Measurements from ENCODE around the gene DHRS3.
A peak's percentile ranks its signal among the peaks of the same experiment; 100 is the strongest.

The DHRS3 gene

DNA sequence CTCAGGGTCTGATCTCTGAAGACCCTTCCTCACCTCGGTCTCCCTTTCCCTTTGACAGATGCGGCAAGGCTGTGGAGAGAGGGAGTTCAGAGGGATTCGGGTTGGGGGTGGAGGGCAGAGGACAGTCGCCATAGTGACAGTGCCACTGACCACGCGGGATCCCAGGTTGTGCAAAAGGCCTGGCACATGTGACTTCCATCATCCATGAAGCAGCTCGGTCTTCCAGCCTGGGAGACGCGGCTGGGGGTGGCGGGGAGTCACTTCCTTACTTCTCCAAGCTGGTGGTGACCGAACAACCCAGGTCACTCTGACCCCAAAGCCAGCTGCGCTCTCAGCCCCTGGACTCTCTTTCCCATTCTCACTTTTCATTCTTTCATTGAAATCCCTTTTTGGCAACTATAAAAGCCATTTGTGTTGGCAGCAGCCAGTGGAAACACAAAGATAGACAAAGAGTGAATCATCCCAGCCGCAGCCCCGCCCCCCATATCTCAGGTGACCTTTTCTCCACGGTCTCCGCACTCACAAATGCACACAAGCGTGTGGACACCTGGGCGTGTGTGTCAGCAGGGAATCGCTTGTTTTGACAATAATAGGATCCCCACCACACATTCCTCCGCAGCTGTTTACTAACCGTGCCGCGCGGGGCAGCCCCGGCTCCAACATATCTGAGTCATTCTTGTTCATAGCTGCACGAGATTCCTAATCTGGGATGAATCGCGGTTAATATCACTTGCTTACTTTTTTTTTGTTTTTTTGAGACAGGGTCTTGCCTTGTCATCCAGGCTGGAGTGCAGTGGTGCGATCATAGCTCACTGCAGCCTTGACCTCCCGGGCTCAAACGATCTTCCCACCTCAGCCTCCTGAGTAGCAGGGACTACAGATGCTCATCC is 68.3 kb downstream of the DHRS3 start:
- peak; percentile 5 for DNase-seq
- no peaks in the 10 kb centered on the region for H3K36me3 Mint-ChIP-seq
- H3K9me3 Mint-ChIP-seq: peaks cover 3% of the 10 kb centered on the region
- no peak overlapping the region for H3K4me3 Mint-ChIP-seq
- peak overlapping the region; percentile 16 for H3K27ac Mint-ChIP-seq
- H3K4me1 Mint-ChIP-seq: peaks cover 2% of the 10 kb centered on the region
- peaks cover 22% of the 10 kb centered on the region for H3K27me3 Mint-ChIP-seq
- CTCF ChIA-PET: no interaction called here

DNA sequence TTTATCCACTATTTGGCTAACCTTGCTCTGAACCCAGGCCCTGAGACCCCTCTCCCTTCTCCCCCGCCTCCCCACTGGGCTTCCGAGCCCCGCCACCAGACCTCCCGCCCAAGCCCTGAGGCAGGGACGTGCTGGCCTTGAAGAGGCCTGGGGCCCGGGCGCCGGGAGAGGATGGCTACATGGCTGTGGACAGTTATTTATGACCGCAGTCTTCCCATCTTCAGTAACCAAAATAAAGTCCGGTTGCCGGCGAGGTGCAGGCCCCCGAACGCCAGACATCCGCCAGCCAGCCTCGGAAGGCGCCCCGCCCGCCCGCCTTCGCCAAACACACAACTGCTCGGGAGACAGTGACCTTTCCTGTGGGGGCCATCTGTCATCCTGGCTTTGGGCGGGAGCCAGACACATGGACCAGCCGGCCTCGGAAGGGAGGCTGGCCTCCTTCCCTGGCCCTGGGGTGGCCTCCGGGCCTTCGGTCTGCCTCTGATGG is 69.0 kb downstream of the DHRS3 start:
- Mint-ChIP-seq H3K4me1 (peaks cover 2% of the 10 kb centered on the region), H3K27ac (no peak overlapping the region), H3K27me3 (peaks cover 27% of the 10 kb centered on the region), H3K4me3 (no peak overlapping the region), H3K9me3 (peaks cover 2% of the 10 kb centered on the region), H3K36me3 (no peaks in the 10 kb centered on the region)
- DNase-seq: no peak
- CTCF ChIA-PET: no interaction called here

DNA sequence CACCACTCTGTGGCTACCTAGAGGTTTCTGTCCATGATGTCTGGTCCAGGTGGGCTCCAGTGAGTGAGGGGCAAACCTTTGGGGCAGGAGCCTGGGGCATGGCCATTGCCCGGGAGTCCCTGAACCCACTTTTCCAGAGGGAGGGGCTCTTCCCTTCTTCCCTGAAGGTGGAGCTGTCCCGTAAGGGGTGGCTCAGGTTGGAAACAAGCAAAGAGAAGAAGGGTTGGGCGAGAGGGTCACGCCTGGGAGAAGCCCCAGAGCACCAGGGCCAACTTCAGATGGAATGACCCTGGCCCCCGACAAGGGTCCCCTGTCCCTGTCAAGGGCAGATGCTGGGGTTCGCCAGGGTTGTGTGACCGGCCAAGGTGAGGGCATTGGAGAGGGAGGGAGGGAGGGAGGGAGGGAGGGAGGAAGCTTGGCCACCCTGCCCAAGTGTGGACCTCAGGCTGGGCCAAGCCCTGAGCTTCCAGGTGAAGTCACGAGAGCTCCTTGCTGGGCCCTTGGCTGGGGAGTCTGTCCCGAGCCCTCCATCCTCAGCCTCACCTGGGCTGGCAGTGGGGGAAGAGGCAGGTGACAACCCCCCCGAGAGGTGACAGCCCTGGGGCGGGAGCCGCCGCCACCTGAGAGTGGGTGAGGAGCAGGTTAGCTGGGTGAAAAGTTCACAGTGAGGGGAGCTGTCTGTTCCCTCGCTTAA is 69.6 kb downstream of the DHRS3 start:
- peaks cover 27% of the 10 kb centered on the region for H3K27me3 Mint-ChIP-seq
- peak; percentile 13 for DNase-seq

DNA sequence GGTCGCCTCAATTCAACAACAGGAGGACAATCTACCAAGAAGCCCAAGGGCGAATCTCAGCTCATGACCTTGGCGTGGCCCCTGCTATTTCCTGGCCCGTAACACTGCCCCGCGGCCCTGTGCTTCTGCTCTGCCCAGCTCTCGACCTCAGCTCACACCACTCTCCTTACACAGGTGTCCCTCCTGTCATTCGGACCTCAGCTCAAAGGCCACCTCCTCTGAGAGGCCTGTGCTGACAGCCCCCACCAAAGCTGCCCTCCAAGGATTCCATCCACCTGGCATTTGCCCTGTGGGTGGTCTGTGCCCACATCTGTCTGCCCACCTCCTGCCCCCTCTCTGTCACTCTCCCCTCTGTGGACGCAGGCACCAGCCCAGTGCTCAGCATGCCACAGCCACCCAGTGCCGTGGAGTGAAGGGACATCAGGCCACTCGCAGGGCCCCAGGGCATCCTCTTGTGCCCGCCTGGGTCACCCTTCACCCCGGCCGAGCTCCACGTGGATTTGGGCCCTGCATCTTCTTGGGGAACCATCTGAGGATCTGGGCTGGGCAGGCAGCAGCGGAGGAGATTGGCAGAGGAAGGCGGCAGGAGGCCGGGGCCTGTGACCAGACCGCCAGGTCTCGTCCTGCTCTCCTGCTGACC is 70.3 kb downstream of the DHRS3 start:
- Mint-ChIP-seq H3K9me3 (no peaks in the 10 kb centered on the region), H3K27ac (no peak overlapping the region), H3K4me3 (no peak overlapping the region), H3K4me1 (peaks cover 2% of the 10 kb centered on the region), H3K27me3 (peaks cover 32% of the 10 kb centered on the region), H3K36me3 (no peaks in the 10 kb centered on the region)
- CTCF ChIA-PET: no interaction called here
- DNase-seq: peak; percentile 2

More for the DNA sequence above, 69.6 kb downstream of the DHRS3 start:
- H3K36me3 Mint-ChIP-seq: no peaks in the 10 kb centered on the region
- CTCF ChIA-PET: no interaction called here
- no peak overlapping the region for H3K27ac Mint-ChIP-seq
- no peaks in the 10 kb centered on the region for H3K9me3 Mint-ChIP-seq
- no peak overlapping the region for H3K4me3 Mint-ChIP-seq
- H3K4me1 Mint-ChIP-seq: peaks cover 2% of the 10 kb centered on the region

DNA sequence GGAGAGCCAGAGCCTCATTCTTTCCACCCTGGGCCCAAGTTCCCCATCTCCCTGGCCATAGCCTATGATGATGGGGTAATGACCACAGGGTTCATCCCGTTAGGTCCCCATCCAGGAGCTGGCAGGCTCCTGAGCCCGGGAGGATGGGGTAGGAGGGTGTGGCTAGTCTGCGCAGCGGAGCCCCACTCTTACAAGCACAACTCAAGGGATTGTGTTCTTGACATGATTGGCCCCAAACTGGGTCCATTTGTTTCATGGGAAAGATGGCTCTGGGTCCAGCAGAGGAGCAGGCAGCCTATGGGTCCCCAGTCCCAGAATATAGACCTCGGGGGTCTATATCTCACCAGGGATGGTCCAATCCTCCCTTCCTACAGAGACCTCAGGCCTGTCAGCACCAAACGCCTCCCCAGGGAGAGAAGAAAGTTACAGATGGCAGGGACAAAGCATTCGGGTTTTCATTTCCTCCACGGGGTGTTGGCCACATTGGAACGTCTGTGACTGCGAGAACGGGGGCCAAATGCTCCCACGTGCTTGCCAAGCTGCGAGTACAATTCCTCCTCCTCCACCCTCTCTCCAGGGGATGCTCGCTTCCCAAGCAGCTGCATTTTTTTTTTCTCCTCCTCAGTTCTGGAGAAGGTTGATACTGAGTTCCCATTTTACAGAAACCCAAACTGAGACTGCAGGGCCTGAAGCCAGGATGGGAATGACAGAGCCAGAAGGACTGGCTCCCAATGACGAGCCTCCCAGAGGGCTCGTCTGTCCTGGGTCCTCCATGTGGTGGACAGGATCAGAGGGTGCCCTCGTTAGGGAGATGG is 71.0 kb downstream of the DHRS3 start:
- peaks cover 30% of the 10 kb centered on the region for H3K27me3 Mint-ChIP-seq
- H3K27ac Mint-ChIP-seq: no peak overlapping the region
- peak; percentile 1 for DNase-seq
- peaks cover 2% of the 10 kb centered on the region for H3K4me1 Mint-ChIP-seq
- CTCF ChIA-PET: no interaction called here
- no peaks in the 10 kb centered on the region for H3K36me3 Mint-ChIP-seq
- no peaks in the 10 kb centered on the region for H3K9me3 Mint-ChIP-seq
- H3K4me3 Mint-ChIP-seq: no peak overlapping the region

DNA sequence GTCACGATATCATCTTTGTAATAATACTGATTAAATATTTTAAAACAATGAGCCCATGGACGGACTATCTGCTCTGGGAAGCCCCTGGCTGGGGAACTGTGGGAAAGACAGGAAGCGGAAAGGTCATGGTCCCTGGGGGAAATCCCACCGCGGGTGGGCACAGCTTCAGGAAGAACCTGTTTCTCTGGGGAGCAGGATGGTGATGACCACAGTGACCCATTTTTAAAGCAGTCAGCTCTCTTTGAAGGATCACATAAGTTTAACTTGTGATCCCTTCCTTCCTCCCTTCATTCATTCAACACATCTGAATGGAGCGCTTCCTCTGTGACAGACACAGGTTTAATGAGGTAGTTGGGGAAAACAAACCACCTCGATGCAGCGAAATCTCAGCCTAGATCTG is 73.0 kb downstream of the DHRS3 start:
- H3K36me3 Mint-ChIP-seq: no peaks in the 10 kb centered on the region

DNA sequence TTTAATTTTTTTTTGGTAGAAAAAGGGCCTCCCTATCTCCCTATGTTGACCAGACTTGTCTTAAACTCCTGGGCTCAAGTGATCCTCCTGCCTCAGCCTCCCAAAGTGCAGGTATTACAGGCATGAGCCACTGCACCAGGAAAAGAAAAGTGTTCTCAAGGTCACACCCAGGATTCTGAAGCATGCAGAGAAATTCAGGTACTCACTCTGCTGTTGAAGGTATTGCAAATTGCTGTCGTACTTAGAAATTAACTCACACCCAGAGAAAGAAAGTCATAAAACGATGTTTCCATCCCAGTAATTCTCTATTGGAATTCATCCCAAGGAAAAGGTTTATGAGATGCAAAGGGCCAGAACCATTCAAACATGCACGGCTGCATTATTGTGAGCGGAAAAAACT is 73.7 kb downstream of the DHRS3 start:
- CTCF ChIA-PET: no interaction called here
- DNase-seq: no peak
- Mint-ChIP-seq H3K36me3 (no peaks in the 10 kb centered on the region), H3K9me3 (no peaks in the 10 kb centered on the region), H3K27ac (no peak overlapping the region), H3K4me1 (no peaks in the 10 kb centered on the region), H3K4me3 (no peak overlapping the region), H3K27me3 (peaks cover 24% of the 10 kb centered on the region)

More for the DNA sequence above, 73.0 kb downstream of the DHRS3 start:
- DNase-seq: peak; percentile 8
- Mint-ChIP-seq H3K27me3 (peaks cover 28% of the 10 kb centered on the region), H3K9me3 (no peaks in the 10 kb centered on the region), H3K27ac (no peak overlapping the region), H3K4me1 (no peaks in the 10 kb centered on the region), H3K4me3 (no peak overlapping the region)
- CTCF ChIA-PET: no interaction called here

DNA sequence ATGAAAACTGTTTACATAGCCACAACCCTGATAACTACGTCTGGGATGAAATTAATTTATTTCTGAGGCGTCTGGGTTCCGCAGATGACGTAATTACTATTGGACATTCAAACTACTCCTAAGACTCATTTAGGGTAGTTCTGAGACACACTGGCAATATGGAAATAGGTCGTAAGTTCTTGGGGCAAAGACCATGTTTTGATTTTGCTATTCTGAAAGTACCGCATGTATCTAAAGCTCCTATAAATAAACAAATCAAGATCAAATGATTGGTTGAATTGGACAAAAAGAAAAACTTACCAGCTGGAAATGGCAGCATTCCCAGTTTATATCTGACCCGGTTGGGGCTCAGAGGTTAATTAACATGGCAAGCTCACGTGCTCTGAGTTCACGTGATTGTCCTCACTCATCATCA is 74.3 kb downstream of the DHRS3 start:
- no peak for DNase-seq
- H3K27ac Mint-ChIP-seq: no peak overlapping the region
- H3K4me1 Mint-ChIP-seq: no peaks in the 10 kb centered on the region
- H3K36me3 Mint-ChIP-seq: no peaks in the 10 kb centered on the region
- H3K4me3 Mint-ChIP-seq: no peak overlapping the region
- peaks cover 24% of the 10 kb centered on the region for H3K27me3 Mint-ChIP-seq
- CTCF ChIA-PET: no interaction called here
- no peaks in the 10 kb centered on the region for H3K9me3 Mint-ChIP-seq

DNA sequence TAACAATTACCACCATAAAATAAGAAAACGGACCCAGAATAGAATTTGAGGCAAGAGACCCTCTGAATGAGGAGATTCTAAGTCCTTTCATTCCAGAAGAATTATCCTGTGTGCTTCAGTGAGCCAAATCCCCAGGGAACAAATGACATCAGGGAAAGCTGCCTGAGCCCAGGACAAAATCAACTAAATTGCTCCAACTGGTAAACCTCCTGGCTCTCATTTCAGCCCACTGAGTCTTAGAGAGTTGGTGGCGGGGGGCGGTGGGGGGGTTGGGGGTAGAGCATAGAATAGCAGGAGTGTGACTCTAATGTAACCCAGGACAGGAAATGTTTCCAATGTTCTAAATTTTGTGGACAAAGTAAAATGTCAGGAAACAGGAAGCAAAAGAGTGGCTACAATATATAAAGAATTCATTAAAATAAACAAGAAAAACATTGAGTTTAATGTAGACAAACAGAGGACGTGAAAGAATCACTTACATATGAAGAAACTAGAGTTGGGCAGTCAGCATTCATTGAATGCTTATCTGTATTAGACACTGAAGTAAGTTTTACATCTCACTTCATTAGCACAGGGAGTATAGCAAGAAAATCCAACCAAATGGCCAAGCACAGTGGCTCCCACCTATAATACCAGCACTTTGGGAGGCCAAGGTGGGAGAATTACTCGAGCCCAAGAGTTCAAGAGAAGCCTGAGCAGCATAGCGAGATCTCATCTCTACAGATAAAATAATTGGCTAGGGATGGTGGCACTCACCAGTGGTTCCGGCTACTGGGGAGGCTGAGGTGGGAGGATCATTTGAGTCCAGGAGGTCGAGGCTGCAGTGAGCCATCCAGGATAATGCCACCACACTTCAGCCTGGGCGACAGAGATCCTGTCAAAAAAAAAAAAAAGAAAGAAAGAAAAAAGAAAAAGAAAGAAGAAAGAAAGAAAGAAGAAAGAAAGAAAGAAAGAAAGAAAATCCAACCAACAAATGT is 75.1 kb downstream of the DHRS3 start:
- H3K36me3 Mint-ChIP-seq: peaks cover 4% of the 10 kb centered on the region
- CTCF ChIA-PET: no interaction called here
- H3K4me3 Mint-ChIP-seq: no peak overlapping the region
- peaks cover 23% of the 10 kb centered on the region for H3K27me3 Mint-ChIP-seq
- no peaks in the 10 kb centered on the region for H3K4me1 Mint-ChIP-seq
- DNase-seq: no peak
- no peaks in the 10 kb centered on the region for H3K9me3 Mint-ChIP-seq
- H3K27ac Mint-ChIP-seq: no peak overlapping the region

DNA sequence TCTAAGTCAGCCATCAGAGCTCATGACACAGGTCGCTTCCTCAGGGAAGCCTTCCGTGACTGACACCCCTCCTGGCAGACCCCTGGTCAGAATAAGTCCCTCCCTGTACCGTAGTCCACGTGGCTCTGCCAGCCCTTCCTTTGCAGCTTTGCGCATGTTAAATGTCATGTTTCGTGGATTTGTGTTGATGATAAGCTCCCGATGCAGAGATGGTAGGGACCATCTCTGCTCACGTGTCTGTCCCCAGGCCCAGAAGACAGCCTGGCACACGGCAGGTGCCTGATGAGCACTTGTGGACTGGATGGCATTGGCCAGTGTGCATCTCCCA is 75.9 kb downstream of the DHRS3 start:
- no peak overlapping the region for H3K4me3 Mint-ChIP-seq
- CTCF ChIA-PET: interaction anchor here (0.6 kb wide), 1 partner anchor 113 kb away, joined by 3 read pairs; no protein-coding TSS in a partner anchor
- H3K27me3 Mint-ChIP-seq: peaks cover 15% of the 10 kb centered on the region
- peaks cover 6% of the 10 kb centered on the region for H3K4me1 Mint-ChIP-seq
- H3K36me3 Mint-ChIP-seq: peaks cover 12% of the 10 kb centered on the region
- peak; percentile 14 for DNase-seq
- H3K9me3 Mint-ChIP-seq: peaks cover 6% of the 10 kb centered on the region
- no peak overlapping the region for H3K27ac Mint-ChIP-seq

DNA sequence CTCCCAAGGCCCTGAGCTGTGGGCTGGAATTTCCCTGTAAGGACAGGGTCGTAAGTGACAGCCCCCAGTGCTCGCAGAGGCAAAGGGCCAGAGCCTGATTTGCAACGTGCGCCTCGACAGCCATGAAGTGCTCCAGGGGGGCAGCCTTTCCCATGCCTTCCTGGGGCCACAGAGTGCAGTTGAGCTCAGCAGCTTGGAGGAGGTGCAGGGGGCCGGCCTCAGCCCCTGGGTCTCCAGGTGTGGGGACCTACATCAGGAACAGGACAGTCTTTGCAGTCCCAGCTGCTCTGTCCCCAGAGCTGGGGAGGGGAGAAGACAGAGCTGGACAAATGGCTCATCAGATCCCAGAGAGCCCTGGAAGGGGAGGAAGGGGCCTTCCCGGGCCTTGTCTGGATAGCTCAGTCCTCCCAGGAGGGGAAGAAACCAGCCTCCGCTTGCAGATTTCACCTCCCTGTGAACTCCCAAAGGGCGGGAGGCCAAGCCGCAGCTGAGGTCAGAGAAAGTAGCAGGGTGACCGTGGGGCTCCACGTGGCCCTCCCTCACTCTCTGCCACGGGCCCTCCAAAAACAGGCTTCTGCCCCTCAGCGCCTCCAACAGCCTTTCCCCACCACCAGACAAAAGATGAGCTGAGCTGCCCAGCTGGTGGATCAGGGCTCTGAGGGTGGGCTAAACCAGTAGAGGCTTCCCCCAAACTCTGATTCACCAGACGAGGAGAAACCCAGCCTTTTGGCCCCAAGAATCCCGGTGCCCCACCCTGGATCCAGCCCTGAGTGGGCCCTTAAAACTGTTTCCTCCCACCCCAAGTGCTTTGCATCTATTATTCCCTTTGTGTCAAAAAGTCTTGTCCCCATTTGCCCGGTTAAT is 76.5 kb downstream of the DHRS3 start:
- H3K36me3 Mint-ChIP-seq: peaks cover 16% of the 10 kb centered on the region
- H3K9me3 Mint-ChIP-seq: peaks cover 9% of the 10 kb centered on the region
- H3K4me3 Mint-ChIP-seq: no peak overlapping the region
- peaks cover 13% of the 10 kb centered on the region for H3K27me3 Mint-ChIP-seq
- H3K27ac Mint-ChIP-seq: no peak overlapping the region
- DNase-seq: peak; percentile 13
- H3K4me1 Mint-ChIP-seq: peaks cover 9% of the 10 kb centered on the region
- CTCF ChIA-PET: interaction anchor here (0.6 to 0.9 kb wide), 2 partner anchors 113 to 241 kb away, joined by 3 read pairs; no protein-coding TSS in a partner anchor

DNA sequence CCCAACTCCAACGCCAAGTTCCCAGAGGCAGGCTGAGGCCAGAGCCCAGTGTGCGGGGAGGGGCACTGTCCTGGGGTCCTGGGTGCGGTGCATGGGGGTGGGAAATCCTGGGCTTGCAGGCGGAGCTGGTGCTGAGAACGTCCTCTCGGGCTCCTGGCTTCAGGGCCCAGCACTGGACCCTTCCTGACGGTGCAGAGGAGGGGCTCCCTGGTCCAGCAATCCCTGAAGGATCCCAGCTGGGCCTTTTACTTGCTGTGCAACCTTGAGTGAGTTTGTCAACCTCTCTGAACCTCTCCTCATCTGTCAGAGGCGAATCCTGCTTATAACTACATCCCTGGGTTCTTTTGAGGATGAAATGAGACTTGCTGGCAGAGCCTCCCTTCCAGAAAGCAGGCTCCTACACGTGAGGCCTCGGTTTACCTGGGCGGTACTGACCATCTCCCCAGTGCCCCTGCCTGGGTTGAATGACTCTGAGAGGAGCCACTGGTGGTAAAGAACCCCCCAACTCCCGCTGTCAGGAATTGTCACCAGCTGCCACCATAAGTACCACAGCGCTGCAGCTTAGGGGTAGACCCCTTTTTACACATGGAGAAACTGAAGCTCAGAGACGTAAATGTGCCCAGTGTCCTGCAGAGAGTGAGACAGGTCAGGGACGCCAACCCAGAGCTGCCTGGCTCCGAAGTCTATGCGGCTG is 77.3 kb downstream of the DHRS3 start:
- no peak overlapping the region for H3K4me3 Mint-ChIP-seq
- peaks cover 15% of the 10 kb centered on the region for H3K4me1 Mint-ChIP-seq
- H3K36me3 Mint-ChIP-seq: peaks cover 22% of the 10 kb centered on the region
- no peak overlapping the region for H3K27ac Mint-ChIP-seq
- DNase-seq: peak; percentile 6
- H3K27me3 Mint-ChIP-seq: peaks cover 13% of the 10 kb centered on the region
- H3K9me3 Mint-ChIP-seq: peaks cover 15% of the 10 kb centered on the region
- CTCF ChIA-PET: interaction anchor here (0.9 kb wide), 1 partner anchor 240 kb away, joined by 3 read pairs; no protein-coding TSS in a partner anchor
